IgD-negative memory B cell (primary cell): ENCODE data around the gene LRRC56. TPM values are rescaled to one million over a fixed set of nuclear protein-coding genes. Genes with fewer than 3 reads are reported as not detected.
"Not testable (repeated sequence)": the region's sequence is repeated elsewhere in the genome, so short reads cannot be mapped to it uniquely, and the experiment has no call there.

Experiments used
- H3K27ac Mint-ChIP-seq, 3 donors: one replicate each; pipeline ENCODE4 v1.8.0; 2020 to 2022; ENCODE audit warnings: mild to moderate bottlenecking in 3 of 3, mixed read lengths in 3 of 3, moderate library complexity in 1 of 3
- H3K27me3 Mint-ChIP-seq: one replicate; pipeline ENCODE4 v1.8.0; 2021; ENCODE audit warnings: mixed read lengths
- H3K36me3 Mint-ChIP-seq: one replicate; pipeline ENCODE4 v1.8.0; 2020; ENCODE audit warnings: mild to moderate bottlenecking, mixed read lengths
- H3K4me1 Mint-ChIP-seq, 3 donors: one replicate each; pipeline ENCODE4 v1.8.0; 2020 to 2022; ENCODE audit warnings: mixed read lengths in 3 of 3, mild to moderate bottlenecking in 1 of 3
- H3K4me3 Mint-ChIP-seq, 4 donors: one replicate each; pipeline ENCODE4 v1.8.0; 2020 to 2022; ENCODE audit warnings: mild to moderate bottlenecking in 4 of 4, mixed read lengths in 4 of 4, moderate library complexity in 3 of 4
- H3K9me3 Mint-ChIP-seq, 3 donors: one replicate each; pipeline ENCODE4 v1.8.0; 2020 to 2021; ENCODE audit warnings: mixed read lengths in 3 of 3, mild to moderate bottlenecking in 1 of 3
- polyA plus RNA-seq: library from polyadenylated mRNA; unstranded; fragments of 300-500 nt; fragmentation: Illumina TruSeq; gene quantifications from one replicate; pipeline ENCODE4 v1.2.3, GENCODE V29; 2021

The LRRC56 gene
- polyA plus RNA-seq, 1 donor from 2014 or later = 2.6 TPM

GRCh38 chr11:506238-506994, 30.9 kb upstream of the LRRC56 start:
- H3K36me3 Mint-ChIP-seq = peaks cover 2% of the 10 kb centered on the region
- peaks cover 2% of the 10 kb centered on the region for H3K27me3 Mint-ChIP-seq
- H3K27ac Mint-ChIP-seq = peak overlapping the region; percentile 100
- H3K4me1 Mint-ChIP-seq = peaks cover 16 to 25% (median 18%) of the 10 kb centered on the region in 3 donors
- peak overlapping the region; percentile 98 to 99 (median 98) for H3K4me3 Mint-ChIP-seq
- no peaks in the 10 kb centered on the region for H3K9me3 Mint-ChIP-seq

GRCh38 chr11:506995-507726, 30.2 kb upstream of the LRRC56 start, which contains the start of gene RNH1:
TSS of gene RNH1 (minus strand) at chr11:507242. CDS start at chr11:502162, 5,080 bp downstream.
- Mint-ChIP-seq H3K36me3 (peaks cover 2% of the 10 kb centered on the region), H3K9me3 (no peaks in the 10 kb centered on the region), H3K27me3 (peaks cover 2% of the 10 kb centered on the region), H3K4me3 (peak within 1 kb of the TSS; percentile 98 to 99 (median 98)), H3K27ac (peak within 1 kb of the TSS; percentile 100), H3K4me1 (peaks cover 16 to 27% (median 21%) of the 10 kb centered on the region in 3 donors)

DNA sequence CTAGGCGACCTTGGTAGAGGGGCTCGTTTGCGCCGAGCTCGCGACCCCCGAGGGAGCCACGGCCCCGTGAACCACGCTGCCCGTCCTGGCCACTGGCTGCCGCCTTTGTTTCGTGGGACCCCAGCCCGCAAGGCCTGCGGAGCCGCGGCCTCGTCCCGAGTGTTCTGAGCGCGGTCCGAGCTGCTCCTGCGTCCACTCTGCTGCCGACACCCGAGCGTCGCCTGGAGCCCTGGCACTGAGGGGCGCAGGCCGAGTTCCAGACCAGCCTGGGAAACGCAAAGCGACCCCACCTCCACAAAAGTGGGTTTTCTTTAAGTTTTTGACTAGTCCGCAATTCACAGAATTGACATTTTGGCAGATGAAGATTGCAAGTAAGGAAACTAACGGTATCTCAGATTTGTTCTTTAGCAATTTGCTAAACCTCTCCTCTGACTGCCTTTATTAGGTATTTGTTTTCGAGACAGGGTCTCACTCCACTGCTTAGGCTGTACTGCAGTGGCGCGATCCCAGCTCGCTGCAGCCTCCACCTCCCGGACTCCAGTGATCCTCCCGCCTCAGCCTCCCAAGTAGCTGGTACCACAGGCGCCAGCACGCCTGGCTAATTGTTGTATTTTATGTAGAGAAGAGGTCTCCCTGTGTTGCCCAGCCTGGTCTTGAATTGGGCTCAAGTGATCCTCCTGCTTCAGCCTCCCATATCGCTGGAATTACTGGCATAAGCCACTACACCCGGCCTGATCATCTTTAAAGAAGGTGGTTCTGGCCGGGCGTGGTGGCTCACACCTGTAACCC, 29.4 kb upstream of the LRRC56 start:
- Mint-ChIP-seq H3K9me3 (no peaks in the 10 kb centered on the region), H3K36me3 (peaks cover 4% of the 10 kb centered on the region), H3K4me3 (peak overlapping the region; percentile 86 to 99 (median 98)), H3K4me1 (peaks cover 21 to 28% (median 21%) of the 10 kb centered on the region in 3 donors), H3K27me3 (peaks cover 2% of the 10 kb centered on the region), H3K27ac (peak overlapping the region in 2 of 3 donors; percentile 19 to 100)

- peak overlapping the region in 1 of 4 donors; percentile 50 for H3K4me3 Mint-ChIP-seq
- peaks cover 18 to 23% (median 21%) of the 10 kb centered on the region in 3 donors for H3K4me1 Mint-ChIP-seq
- peak overlapping the region in 1 of 3 donors; percentile 100 for H3K27ac Mint-ChIP-seq
- H3K9me3 Mint-ChIP-seq = no peaks in the 10 kb centered on the region
- peaks cover 2% of the 10 kb centered on the region for H3K27me3 Mint-ChIP-seq
- peaks cover 4% of the 10 kb centered on the region for H3K36me3 Mint-ChIP-seq
Measured at GRCh38 chr11:508956-509355, 28.4 kb upstream of the LRRC56 start.

DNA sequence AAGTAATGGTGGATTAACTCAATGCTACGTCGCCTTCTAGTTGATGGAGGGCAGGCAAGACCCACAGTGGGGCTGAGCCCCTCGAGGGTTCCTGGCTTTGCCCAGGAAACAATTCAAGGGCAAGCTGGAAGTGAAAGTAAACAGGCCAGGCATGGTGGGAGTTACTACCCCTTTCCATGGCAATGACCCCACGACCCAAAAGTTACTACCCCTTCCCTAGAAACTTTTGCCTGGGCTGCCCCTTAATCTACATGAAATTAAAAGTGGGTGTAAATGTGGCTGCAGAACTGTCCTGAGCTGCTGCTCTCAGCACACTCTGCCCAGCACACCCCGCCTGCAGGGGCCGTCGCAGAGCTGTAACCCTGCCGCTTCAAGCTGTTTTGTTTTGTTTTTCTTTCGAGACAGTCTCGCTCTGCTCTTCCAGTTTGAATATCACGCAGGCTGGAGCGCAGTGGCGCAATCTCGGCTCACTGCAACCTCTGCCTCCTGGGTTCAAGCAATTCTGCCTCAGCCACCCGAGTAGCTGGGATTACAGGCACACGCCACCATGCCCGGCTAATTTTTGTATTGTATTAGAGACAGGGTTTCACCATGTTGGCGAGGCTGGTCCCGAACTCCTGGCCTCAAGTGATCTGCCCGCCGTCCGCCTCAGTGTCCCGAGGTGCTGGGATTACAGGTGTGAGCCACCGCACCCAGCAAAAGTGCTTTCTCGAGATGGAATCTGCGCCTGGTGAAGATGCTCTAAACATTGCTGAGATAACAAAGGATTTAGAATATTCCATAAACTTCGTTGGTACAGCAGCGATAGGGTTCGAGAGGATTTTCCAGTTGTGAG, 24.3 kb upstream of the LRRC56 start:
- H3K36me3 Mint-ChIP-seq = peaks cover 2% of the 10 kb centered on the region
- H3K9me3 Mint-ChIP-seq = no peaks in the 10 kb centered on the region
- peak overlapping the region in 2 of 3 donors; percentile 63 to 81 for H3K27ac Mint-ChIP-seq
- H3K4me3 Mint-ChIP-seq = peak overlapping the region in 1 of 4 donors; percentile 51
- H3K4me1 Mint-ChIP-seq = peaks cover 4 to 10% (median 7%) of the 10 kb centered on the region in 3 donors
- H3K27me3 Mint-ChIP-seq = no peaks in the 10 kb centered on the region

DNA sequence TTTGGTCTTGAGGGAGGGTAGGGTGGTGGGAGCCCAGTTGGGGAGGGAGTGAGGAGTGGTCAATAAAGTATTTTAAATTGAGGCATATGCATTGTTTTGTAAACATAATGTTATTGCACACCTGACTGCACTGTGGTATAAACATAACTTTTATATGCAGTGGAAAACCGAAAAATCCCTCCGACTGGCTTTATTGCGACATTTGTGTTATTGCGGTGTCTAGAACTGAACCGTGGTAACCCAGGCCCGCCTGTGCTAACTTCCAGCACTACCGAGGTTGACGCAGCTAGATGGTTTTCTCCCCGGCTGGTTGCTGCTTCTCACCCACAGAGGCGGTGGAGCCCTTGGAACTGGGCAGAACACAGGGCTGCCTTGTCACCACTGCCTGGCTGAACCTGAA, 22.7 kb upstream of the LRRC56 start:
- no peaks in the 10 kb centered on the region for H3K9me3 Mint-ChIP-seq
- peaks cover 8 to 9% (median 9%) of the 10 kb centered on the region in 3 donors for H3K4me1 Mint-ChIP-seq
- H3K27ac Mint-ChIP-seq = peak overlapping the region in 1 of 3 donors; percentile 86
- peak overlapping the region in 2 of 4 donors; percentile 8 to 69 for H3K4me3 Mint-ChIP-seq
- H3K36me3 Mint-ChIP-seq = peaks cover 2% of the 10 kb centered on the region
- H3K27me3 Mint-ChIP-seq = no peaks in the 10 kb centered on the region

DNA sequence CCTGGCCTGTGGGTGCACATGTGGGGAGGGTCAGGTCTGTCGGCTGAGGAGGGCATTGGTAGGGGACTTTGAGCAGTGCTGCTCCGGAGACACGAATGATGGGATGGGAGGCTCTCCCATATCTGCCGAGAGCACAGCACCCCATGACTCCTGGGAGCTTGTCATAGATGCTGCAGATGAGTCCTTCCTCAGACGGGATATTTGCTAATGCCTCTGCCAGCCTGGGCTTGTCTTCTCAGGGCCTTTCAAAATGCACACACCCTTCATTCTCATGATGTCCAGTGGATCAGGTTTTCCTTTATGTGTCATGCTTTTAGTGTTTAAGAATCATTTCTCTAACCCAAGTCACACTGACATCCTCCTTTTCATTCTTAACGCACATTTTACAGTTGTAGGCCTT, 22.2 kb upstream of the LRRC56 start:
- Mint-ChIP-seq H3K4me1 (peaks cover 7 to 9% (median 8%) of the 10 kb centered on the region in 3 donors), H3K4me3 (peak overlapping the region in 2 of 4 donors; percentile 8 to 69), H3K9me3 (no peaks in the 10 kb centered on the region), H3K36me3 (peaks cover 2% of the 10 kb centered on the region), H3K27ac (peak overlapping the region in 2 of 3 donors; percentile 78 to 86), H3K27me3 (no peaks in the 10 kb centered on the region)

DNA sequence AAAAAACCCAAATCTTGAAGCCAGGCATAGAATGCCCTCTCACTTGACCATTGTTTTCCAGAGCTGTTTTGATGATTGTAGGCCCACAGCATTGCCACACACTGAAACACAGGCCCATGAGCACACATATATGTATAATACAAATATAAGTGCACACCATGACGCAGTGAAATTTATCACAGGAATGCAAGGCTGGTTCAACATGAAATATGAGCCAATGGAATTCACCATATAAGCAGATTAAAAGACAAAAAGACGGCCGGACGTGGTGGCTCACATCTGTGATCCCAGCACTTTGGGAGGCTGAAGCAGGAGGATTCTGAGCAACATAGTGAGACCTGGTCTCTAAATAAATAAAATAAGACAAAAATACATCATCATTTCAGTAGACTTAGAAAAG, 20.9 kb upstream of the LRRC56 start:
- H3K4me3 Mint-ChIP-seq = peak overlapping the region in 1 of 4 donors; percentile 61
- no peaks in the 10 kb centered on the region for H3K9me3 Mint-ChIP-seq
- peaks cover 2% of the 10 kb centered on the region for H3K36me3 Mint-ChIP-seq
- H3K27me3 Mint-ChIP-seq = no peaks in the 10 kb centered on the region
- peak overlapping the region in 1 of 3 donors; percentile 86 for H3K27ac Mint-ChIP-seq
- H3K4me1 Mint-ChIP-seq = peaks cover 7 to 8% (median 7%) of the 10 kb centered on the region in 3 donors

DNA sequence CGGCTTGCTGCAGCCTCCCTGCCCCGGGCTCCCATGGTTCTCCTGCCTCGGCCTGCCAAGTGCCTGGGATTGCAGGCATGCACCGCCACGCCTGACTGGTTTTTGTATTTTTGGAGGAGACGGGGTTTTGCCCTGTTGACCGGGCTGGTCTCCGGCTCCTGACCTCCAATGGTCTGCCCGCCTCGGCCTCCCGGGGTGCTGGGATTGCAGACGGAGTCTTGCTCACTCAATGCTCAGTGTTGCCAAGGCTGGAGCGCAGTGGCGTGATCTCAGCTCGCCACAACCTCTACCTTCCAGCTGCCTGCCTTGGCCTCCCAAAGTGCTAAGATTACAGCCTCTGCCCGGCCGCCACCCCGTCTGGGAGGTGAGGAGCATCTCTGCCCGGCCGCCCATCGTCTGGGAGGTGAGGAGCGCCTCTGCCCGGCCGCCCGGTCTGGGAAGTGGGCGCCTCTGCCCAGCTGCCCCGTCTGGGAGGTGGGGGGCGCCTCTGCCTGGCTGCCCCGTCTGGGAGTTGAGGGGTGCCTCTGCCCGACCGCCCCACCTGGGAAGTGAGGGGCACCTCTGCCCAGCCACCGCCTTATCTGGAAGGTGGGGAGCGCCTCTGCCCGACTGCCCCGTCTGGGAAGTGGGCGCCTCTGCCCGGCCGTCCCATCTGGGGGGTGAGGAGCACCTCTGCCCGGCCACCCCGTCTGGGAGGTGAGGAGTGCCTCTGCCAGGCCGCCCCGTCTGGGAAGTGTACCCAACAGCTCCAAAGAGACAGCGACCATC, 20.2 kb upstream of the LRRC56 start:
- not testable (repeated sequence) for H3K4me3 Mint-ChIP-seq, H3K9me3 Mint-ChIP-seq, H3K36me3 Mint-ChIP-seq, H3K4me1 Mint-ChIP-seq, H3K27me3 Mint-ChIP-seq
- H3K27ac Mint-ChIP-seq = peak overlapping the region; percentile 57 to 86 (median 71)

DNA sequence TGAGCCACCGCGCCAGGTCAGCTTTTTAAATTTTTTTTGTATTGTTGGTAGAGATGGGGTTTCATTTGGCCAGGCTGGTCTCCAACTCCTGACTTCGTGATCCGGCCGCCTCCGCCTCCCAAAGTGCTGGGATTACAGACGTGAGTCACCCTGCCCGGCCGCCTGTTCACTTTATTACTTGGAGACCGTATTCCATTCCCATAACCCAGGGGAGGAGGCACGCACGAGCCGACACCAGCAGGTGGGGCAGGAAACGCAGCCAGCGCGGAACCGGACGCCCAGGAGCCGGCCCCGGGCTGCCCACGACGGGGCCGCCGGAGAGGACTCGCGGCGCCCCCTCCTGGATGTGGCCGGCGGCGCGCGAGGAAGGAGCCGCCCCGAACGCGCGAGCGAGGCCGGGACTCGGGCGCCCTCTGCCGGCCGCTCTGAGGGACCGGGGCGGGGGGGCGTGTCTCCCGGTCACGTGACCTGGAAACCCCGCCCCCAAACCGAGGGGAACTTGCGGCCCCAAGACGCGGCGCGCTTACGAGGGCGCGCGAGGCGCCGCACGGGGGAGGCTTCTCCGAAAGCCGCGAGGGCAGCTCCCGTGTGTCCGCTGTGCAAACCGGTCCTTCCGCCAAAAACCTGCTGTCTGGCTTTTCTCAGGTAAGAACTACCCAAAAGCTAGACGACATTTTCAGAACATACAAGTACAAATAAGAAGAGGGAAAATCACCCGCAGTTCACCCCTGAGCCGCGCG, 18.7 kb upstream of the LRRC56 start:
- Mint-ChIP-seq H3K9me3 (no peaks in the 10 kb centered on the region), H3K27ac (peak overlapping the region; percentile 73 to 89 (median 76)), H3K36me3 (no peaks in the 10 kb centered on the region), H3K4me3 (peak overlapping the region; percentile 75 to 82 (median 77)), H3K4me1 (peaks cover 2 to 4% (median 3%) of the 10 kb centered on the region in 3 donors), H3K27me3 (no peaks in the 10 kb centered on the region)

GRCh38 chr11:520428-521176, 16.7 kb upstream of the LRRC56 start:
- no peaks in the 10 kb centered on the region for H3K9me3 Mint-ChIP-seq
- H3K27me3 Mint-ChIP-seq = no peaks in the 10 kb centered on the region
- H3K4me3 Mint-ChIP-seq = peak overlapping the region in 1 of 4 donors; percentile 17
- no peaks in the 10 kb centered on the region for H3K36me3 Mint-ChIP-seq
- H3K27ac Mint-ChIP-seq = peak overlapping the region in 2 of 3 donors; percentile 39 to 72
- H3K4me1 Mint-ChIP-seq = peaks cover 2 to 4% (median 3%) of the 10 kb centered on the region in 3 donors

DNA sequence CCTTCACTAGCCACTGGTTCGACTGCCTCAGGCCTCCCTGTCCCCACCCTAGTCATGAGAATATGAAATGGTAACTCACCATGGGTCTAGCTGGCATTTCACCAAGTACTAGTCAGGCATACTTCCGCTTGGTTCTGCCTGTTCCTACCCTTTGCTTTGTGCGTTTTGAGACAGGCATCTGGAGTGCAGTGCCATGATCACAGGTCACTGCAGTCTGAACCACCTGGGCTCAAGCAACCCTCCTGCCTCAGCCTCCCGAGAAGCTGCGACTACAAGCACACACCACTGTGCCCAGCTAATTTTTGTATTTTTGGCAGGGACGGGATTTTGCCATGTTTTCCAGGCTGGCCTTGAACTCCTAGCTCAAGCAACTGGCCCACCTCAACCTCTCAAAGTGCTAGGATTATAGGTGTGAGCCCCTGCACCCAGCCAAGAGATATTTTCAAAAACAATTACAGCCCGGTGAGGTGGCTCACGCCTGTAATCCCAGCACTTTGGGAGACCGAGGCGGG, 16.1 kb upstream of the LRRC56 start:
- H3K4me3 Mint-ChIP-seq = no peak overlapping the region

More for the DNA sequence above, 16.1 kb upstream of the LRRC56 start:
- no peaks in the 10 kb centered on the region for H3K27me3 Mint-ChIP-seq
- H3K36me3 Mint-ChIP-seq = no peaks in the 10 kb centered on the region
- H3K4me1 Mint-ChIP-seq = peaks cover 2 to 4% (median 3%) of the 10 kb centered on the region in 3 donors
- peak overlapping the region in 1 of 3 donors; percentile 72 for H3K27ac Mint-ChIP-seq
- H3K9me3 Mint-ChIP-seq = no peaks in the 10 kb centered on the region
